MM.1S (cell line): ENCODE results near the gene ROR2.

Experiments used
- EZH2 ChIP-seq: fragments of 300-600 bp; sonication (generic); optimal IDR thresholded peaks from 2 replicates; pipeline ENCODE3; 2017; ENCODE audit warnings: low read depth, mild to moderate bottlenecking, antibody characterized with exemption, low read length, mixed read lengths
- TF ChIP-seq, protein P1 (sequence below): fragments of 300-600 bp; sonication (generic); IDR thresholded peaks from 2 replicates; pipeline ENCODE4 v1.5.1; 2016; ENCODE audit warnings: antibody characterized with exemption, low read length, mixed read lengths

DNA sequence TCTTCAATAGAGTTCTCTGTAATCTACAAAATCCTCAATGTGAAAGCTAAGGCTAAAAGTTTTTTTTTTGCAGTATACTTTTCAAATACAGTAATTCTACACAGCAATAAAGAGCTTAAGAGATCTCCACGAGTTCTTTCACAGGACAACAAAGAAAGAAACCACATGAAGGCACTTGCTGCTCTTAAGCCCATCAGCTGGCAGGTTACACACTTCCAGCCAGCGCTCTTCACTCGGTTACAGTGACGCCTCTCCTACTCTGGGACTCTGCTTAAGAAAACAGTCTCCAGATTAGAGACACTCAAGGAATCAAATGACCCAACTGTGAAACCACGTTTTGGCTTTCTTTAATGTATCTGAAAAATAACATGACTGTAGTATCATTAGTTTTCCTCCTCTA, 85.0 kb downstream of the ROR2 start:
- TF ChIP-seq, protein P1, sequence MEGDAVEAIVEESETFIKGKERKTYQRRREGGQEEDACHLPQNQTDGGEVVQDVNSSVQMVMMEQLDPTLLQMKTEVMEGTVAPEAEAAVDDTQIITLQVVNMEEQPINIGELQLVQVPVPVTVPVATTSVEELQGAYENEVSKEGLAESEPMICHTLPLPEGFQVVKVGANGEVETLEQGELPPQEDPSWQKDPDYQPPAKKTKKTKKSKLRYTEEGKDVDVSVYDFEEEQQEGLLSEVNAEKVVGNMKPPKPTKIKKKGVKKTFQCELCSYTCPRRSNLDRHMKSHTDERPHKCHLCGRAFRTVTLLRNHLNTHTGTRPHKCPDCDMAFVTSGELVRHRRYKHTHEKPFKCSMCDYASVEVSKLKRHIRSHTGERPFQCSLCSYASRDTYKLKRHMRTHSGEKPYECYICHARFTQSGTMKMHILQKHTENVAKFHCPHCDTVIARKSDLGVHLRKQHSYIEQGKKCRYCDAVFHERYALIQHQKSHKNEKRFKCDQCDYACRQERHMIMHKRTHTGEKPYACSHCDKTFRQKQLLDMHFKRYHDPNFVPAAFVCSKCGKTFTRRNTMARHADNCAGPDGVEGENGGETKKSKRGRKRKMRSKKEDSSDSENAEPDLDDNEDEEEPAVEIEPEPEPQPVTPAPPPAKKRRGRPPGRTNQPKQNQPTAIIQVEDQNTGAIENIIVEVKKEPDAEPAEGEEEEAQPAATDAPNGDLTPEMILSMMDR = no peak
- no peak for TF ChIP-seq EZH2
